H9 (cell line): Measurements from ENCODE around the gene CADM3. TPM values are rescaled to one million over a fixed set of nuclear protein-coding genes. Genes with fewer than 3 reads are reported as not detected.

ENCODE experiments used
- DNase-seq: peaks from one replicate; pipeline ENCODE4 v3.0.0-alpha.2; 2017
- H2AFZ ChIP-seq: one replicate; pipeline ENCODE4 v1.6.1; 2013; ENCODE audit warnings: mild to moderate bottlenecking, low read length, control low read depth, moderate library complexity
- H2AK5ac ChIP-seq: 2 replicates; pipeline ENCODE4 v1.6.1; 2013; ENCODE audit warnings: low read length, control low read depth, mixed read lengths; ENCODE audit not compliant: insufficient read length
- H2BK120ac ChIP-seq: one replicate; pipeline ENCODE4 v1.6.1; 2013; ENCODE audit warnings: low read depth, mild to moderate bottlenecking, low read length, control low read depth, inconsistent platforms; ENCODE audit not compliant: poor library complexity, severe bottlenecking
- H2BK12ac ChIP-seq: 2 replicates; pipeline ENCODE4 v1.6.1; 2013; ENCODE audit warnings: low read length, control low read depth, mixed read lengths, low read depth; ENCODE audit not compliant: insufficient read length
- H2BK15ac ChIP-seq: 2 replicates; pipeline ENCODE4 v1.6.1; 2013; ENCODE audit warnings: low read depth, low read length, control low read depth
- H2BK20ac ChIP-seq: one replicate; pipeline ENCODE4 v1.6.1; 2013; ENCODE audit warnings: low read depth, mild to moderate bottlenecking, low read length, control low read depth, inconsistent platforms; ENCODE audit not compliant: poor library complexity, severe bottlenecking
- H2BK5ac ChIP-seq: 2 replicates; pipeline ENCODE4 v1.6.1; 2013; ENCODE audit warnings: low read length, control low read depth, mixed read lengths; ENCODE audit not compliant: insufficient read length
- H3K14ac ChIP-seq: 2 replicates; pipeline ENCODE4 v1.6.1; 2013; ENCODE audit warnings: low read length, control low read depth; ENCODE audit not compliant: insufficient read depth
- H3K18ac ChIP-seq: 2 replicates; pipeline ENCODE4 v1.6.1; 2013; ENCODE audit warnings: low read depth, mild to moderate bottlenecking, mixed read lengths, low read length, control low read depth; ENCODE audit not compliant: insufficient read length
- H3K23ac ChIP-seq: 2 replicates; pipeline ENCODE4 v1.6.1; 2013; ENCODE audit warnings: low read length, control low read depth, mixed read lengths, low read depth; ENCODE audit not compliant: insufficient read length
- H3K23me2 ChIP-seq: 2 replicates; pipeline ENCODE4 v1.6.1; 2013; ENCODE audit warnings: low read depth, mild to moderate bottlenecking, mixed read lengths, low read length, control low read depth; ENCODE audit not compliant: insufficient read length, poor library complexity, severe bottlenecking
- H3K27ac ChIP-seq: 2 replicates; pipeline ENCODE4 v1.5.1; 2013; ENCODE audit warnings: low read length, control low read depth, mixed read lengths, low read depth; ENCODE audit not compliant: insufficient read length
- H3K27me3 ChIP-seq: 2 replicates; pipeline ENCODE4 v1.6.1; 2013; ENCODE audit warnings: low read length, control low read depth, inconsistent platforms; ENCODE audit not compliant: insufficient read depth
- H3K4ac ChIP-seq: 2 replicates; pipeline ENCODE4 v1.6.1; 2013; ENCODE audit warnings: low read depth, mild to moderate bottlenecking, control low read depth, inconsistent platforms, low read length, moderate library complexity
- H3K4me1 ChIP-seq: 2 replicates; pipeline ENCODE4 v1.6.1; 2013; ENCODE audit warnings: low read length, control low read depth, inconsistent platforms; ENCODE audit not compliant: insufficient read depth
- H3K4me2 ChIP-seq: 2 replicates; pipeline ENCODE4 v1.6.1; 2013; ENCODE audit warnings: low read length, control low read depth, mixed read lengths; ENCODE audit not compliant: insufficient read length, insufficient read depth
- H3K56ac ChIP-seq: 2 replicates; pipeline ENCODE4 v1.6.1; 2013; ENCODE audit warnings: low read depth, mild to moderate bottlenecking, mixed read lengths, low read length, control low read depth; ENCODE audit not compliant: insufficient read length
- H3K79me1 ChIP-seq: 2 replicates; pipeline ENCODE4 v1.6.1; 2013; ENCODE audit warnings: low read depth, mild to moderate bottlenecking, moderate library complexity, low read length, control low read depth, inconsistent platforms; ENCODE audit not compliant: insufficient read depth, poor library complexity, severe bottlenecking
- H3K79me2 ChIP-seq: 2 replicates; pipeline ENCODE4 v1.6.1; 2013; ENCODE audit warnings: low read length, control low read depth, inconsistent platforms; ENCODE audit not compliant: insufficient read depth
- H3K9ac ChIP-seq: 2 replicates; pipeline ENCODE4 v1.6.1; 2013; ENCODE audit warnings: low read length, control low read depth, mixed read lengths; ENCODE audit not compliant: insufficient read length; ENCODE audit errors: extremely low read depth
- H3K9me3 ChIP-seq: one replicate; pipeline ENCODE4 v1.6.1; 2013; ENCODE audit warnings: low read depth, low read length, inconsistent platforms; ENCODE audit not compliant: control insufficient read depth
- H3T11ph ChIP-seq: one replicate; pipeline ENCODE4 v1.6.1; 2013; ENCODE audit warnings: mild to moderate bottlenecking, low read length, control low read depth, inconsistent platforms
- H4K20me1 ChIP-seq: one replicate; pipeline ENCODE4 v1.6.1; 2013; ENCODE audit not compliant: control insufficient read depth, insufficient read length, insufficient read depth
- H4K5ac ChIP-seq: 2 replicates; pipeline ENCODE4 v1.6.1; 2013; ENCODE audit warnings: low read depth, mild to moderate bottlenecking, mixed read lengths, low read length, control low read depth; ENCODE audit not compliant: insufficient read length
- H4K8ac ChIP-seq: replicated peaks from 2 replicates; pipeline ENCODE4 v1.6.1; 2013; ENCODE audit warnings: low read length, control low read depth, mixed read lengths, low read depth; ENCODE audit not compliant: insufficient read length
- H4K91ac ChIP-seq: 2 replicates; pipeline ENCODE4 v1.6.1; 2013; ENCODE audit warnings: low read depth, mild to moderate bottlenecking, moderate library complexity, mixed read lengths, low read length, control low read depth; ENCODE audit not compliant: insufficient read length
- H3K27ac Mint-ChIP-seq, 3 experiments: 2 replicates in 2 of 3; 3 replicates in 1 of 3; pipeline ENCODE4 v1.8.0; 2020 to 2021; ENCODE audit warnings: mixed read lengths in 3 of 3, mild to moderate bottlenecking in 1 of 3, moderate library complexity in 1 of 3
- H3K27me3 Mint-ChIP-seq: 2 replicates; pipeline ENCODE4 v1.8.0; 2021; ENCODE audit warnings: low read depth, mild to moderate bottlenecking, moderate library complexity, mixed read lengths
- H3K36me3 Mint-ChIP-seq, 3 experiments: 2 replicates in 2 of 3; 3 replicates in 1 of 3; pipeline ENCODE4 v1.8.0; 2020 to 2021; ENCODE audit warnings: low read depth in 3 of 3, mixed read lengths in 3 of 3; ENCODE audit not compliant: insufficient read depth in 1 of 3
- H3K4me1 Mint-ChIP-seq, 2 experiments: 2 replicates each; pipeline ENCODE4 v1.8.0; 2020; ENCODE audit warnings: mixed read lengths in 2 of 2
- H3K4me3 Mint-ChIP-seq, 2 experiments: 2 replicates in 1 of 2; 3 replicates in 1 of 2; pipeline ENCODE4 v1.8.0; 2020 to 2021; ENCODE audit warnings: mild to moderate bottlenecking in 2 of 2, mixed read lengths in 2 of 2, moderate library complexity in 1 of 2
- H3K9me3 Mint-ChIP-seq, 2 experiments: 2 replicates in 1 of 2; 3 replicates in 1 of 2; pipeline ENCODE4 v1.8.0; 2020; ENCODE audit warnings: mild to moderate bottlenecking in 2 of 2, mixed read lengths in 2 of 2, moderate library complexity in 1 of 2
- CTCF ChIP-seq: fragments of 200-600 bp; sonication (generic); conservative IDR thresholded peaks from 3 replicates; pipeline ENCODE4 v1.8.0; 2021; ENCODE audit warnings: antibody characterized with exemption, mild to moderate bottlenecking
- WGBS: extraction: QIAGEN DNeasy Blood & Tissue Kit; methylation state at CpG from one replicate; pipeline ENCODE4 v1.1.7; 2013; ENCODE audit warnings: missing lambda C conversion rate, low lambda C conversion rate, mixed read lengths; ENCODE audit not compliant: insufficient read length; ENCODE audit errors: extremely low coverage; 5-methylcytosine and 5-hydroxymethylcytosine counted together
- total RNA-seq: library from RNA; stranded (reverse); gene quantifications from 2 replicates; pipeline ENCODE4 v1.2.1, GENCODE V29; 2021

The CADM3 gene
- total RNA-seq, 1 experiment from 2014 or later, result 5.6 TPM

GRCh38 chr1:159187647-159188374 lies 16.4 kb downstream of the CADM3 start:
- H3K9ac ChIP-seq, result peak overlapping the region; percentile 27
- H3K27me3 ChIP-seq, result no peaks in the 10 kb centered on the region
- no peak overlapping the region for H4K5ac ChIP-seq
- H2BK20ac ChIP-seq, result no peak overlapping the region
- H3K4me1 ChIP-seq, result peaks cover 2% of the 10 kb centered on the region; the same call in 1 of the 2 replicates
- peaks cover 0 to 4% (median 0%) of the 10 kb centered on the region in 3 experiments; a peak in 3 of 7 replicates for H3K36me3 Mint-ChIP-seq
- H4K91ac ChIP-seq, result no peak overlapping the region
- H3K4me2 ChIP-seq, result peak overlapping the region; percentile 99
- peaks cover 39 to 56% of the 10 kb centered on the region in 2 experiments for H3K4me1 Mint-ChIP-seq
- no peak overlapping the region for H2AK5ac ChIP-seq
- DNase-seq, result no peak
- no peak overlapping the region for H3T11ph ChIP-seq
- no peaks in the 10 kb centered on the region for H3K9me3 Mint-ChIP-seq
- TF ChIP-seq CTCF, result no peak
- H2AFZ ChIP-seq, result no peak overlapping the region
- H3K18ac ChIP-seq, result peak overlapping the region; percentile 30
- H3K27ac Mint-ChIP-seq, result peak overlapping the region; percentile 92 to 98 (median 94)
- H4K8ac ChIP-seq, result no peak overlapping the region
- no peak overlapping the region for H2BK12ac ChIP-seq
- H3K23me2 ChIP-seq, result peaks cover 11% of the 10 kb centered on the region
- no CpG with 5 or more reads among the region's 14 CpGs for WGBS
- no peaks in the 10 kb centered on the region for H4K20me1 ChIP-seq
- no peak overlapping the region for H2BK15ac ChIP-seq
- H3K4me3 Mint-ChIP-seq, result peak overlapping the region; percentile 86 to 87
- no peak overlapping the region for H3K56ac ChIP-seq
- H3K27ac ChIP-seq, result no peak overlapping the region
- H3K9me3 ChIP-seq, result no peaks in the 10 kb centered on the region
- H3K4ac ChIP-seq, result no peak overlapping the region
- peaks cover 9% of the 10 kb centered on the region for H3K27me3 Mint-ChIP-seq
- no peaks in the 10 kb centered on the region for H3K79me1 ChIP-seq
- H3K79me2 ChIP-seq, result no peaks in the 10 kb centered on the region
- 0 out of 2 replicates have a peak overlapping the region, but pooled peaks have one; percentile 26 for H3K14ac ChIP-seq
- no peak overlapping the region for H2BK120ac ChIP-seq
- H2BK5ac ChIP-seq, result no peak overlapping the region
- H3K23ac ChIP-seq, result no peak overlapping the region
